ENCODE results near the gene GALNT8. TPM values are rescaled to one million over a fixed set of nuclear protein-coding genes. Genes with fewer than 3 reads are reported as not detected.

GALNT8 gene
- total and polyA plus RNA-seq, 5 experiments from 2014 or later, result 0.86 to 0.89 TPM; not detected in 3

DNA sequence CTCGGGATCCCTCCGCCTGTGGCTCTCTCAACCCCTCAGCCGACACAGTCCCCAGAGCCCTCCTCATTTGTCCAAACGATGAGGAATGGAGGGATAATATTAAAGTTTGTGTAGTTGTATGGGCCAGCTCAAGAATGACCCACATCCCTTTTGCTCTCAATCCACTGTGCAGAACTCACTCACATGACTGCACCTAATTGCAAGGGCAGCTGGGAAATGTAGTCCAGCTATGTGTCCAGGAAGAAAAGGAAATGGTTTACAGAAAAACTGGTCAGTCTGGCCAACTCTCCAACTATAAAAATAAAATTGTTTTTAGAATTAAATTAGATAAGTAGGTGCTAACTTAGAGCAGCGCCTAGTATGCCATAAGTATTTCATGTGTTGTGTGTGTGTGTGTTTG, 66.6 kb downstream of the GALNT8 start:
- H3K27me3 Mint-ChIP-seq, result peaks cover 8 to 23% (median 11%) of the 10 kb centered on the region in 5 donors
- peaks cover 0 to 21% (median 4%) of the 10 kb centered on the region in 9 donors for H3K9me3 Mint-ChIP-seq
- no peak overlapping the region for H3K27ac Mint-ChIP-seq
- no peak overlapping the region for H3K4me3 Mint-ChIP-seq
- DNase-seq, result no peak
- POLR2A ChIA-PET, result no interaction called here
- no peaks in the 10 kb centered on the region for H3K4me1 Mint-ChIP-seq
- no peak for ATAC-seq
- peaks cover 3 to 12% (median 3%) of the 10 kb centered on the region in 3 donors for H3K36me3 Mint-ChIP-seq

DNA sequence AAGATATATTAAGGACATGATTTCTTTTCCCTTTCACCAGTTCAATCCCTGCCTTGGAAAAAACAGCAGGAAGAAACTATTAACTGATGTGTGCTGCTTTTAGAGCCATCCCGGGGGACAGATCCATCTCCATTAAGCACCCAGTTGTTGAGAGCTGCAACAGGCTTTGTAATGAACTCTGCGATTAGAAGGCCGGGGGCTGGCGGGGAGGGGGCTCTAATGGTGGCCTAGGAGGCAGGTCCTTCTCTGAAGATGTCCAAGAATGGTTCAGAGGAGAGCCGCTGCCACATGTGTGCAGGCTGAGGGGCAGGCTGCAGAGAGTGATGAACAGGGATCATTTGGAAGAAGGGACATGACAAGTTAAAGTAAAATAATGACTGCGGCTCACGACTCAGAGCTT, 67.8 kb downstream of the GALNT8 start:
- ATAC-seq (no peak), DNase-seq (no peak)
- POLR2A ChIA-PET, result no interaction called here
- Mint-ChIP-seq H3K36me3 (peaks cover 2 to 12% (median 3%) of the 10 kb centered on the region in 3 donors), H3K4me1 (no peaks in the 10 kb centered on the region), H3K4me3 (no peak overlapping the region), H3K9me3 (peaks cover 0 to 21% (median 4%) of the 10 kb centered on the region in 9 donors), H3K27ac (peak overlapping the region in 1 of 10 donors; percentile 73), H3K27me3 (peaks cover 6 to 24% (median 9%) of the 10 kb centered on the region in 5 donors)

DNA sequence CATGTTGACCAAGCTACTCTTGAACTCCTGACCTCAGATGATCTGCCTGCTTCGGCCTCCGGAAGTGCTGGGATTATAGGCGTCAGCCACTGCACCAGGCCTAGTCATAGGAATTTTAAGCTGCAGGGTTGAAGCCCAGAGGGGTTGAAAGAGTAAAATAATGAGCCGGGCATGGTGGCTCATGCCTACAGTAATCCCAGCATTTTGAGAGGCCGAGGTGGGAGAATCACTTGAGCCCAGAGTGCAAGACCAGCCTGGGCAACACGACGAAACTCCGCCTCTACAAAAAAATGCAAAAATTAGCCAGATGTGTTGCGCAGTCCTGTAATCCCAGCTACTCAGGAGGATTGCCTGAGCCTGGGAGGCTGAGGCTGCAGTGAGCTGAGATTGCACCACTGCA, 69.6 kb downstream of the GALNT8 start:
- Mint-ChIP-seq H3K9me3 (peaks cover 0 to 13% (median 0%) of the 10 kb centered on the region in 9 donors), H3K4me3 (no peak overlapping the region), H3K36me3 (peaks cover 0 to 6% (median 0%) of the 10 kb centered on the region in 3 donors), H3K27me3 (peaks cover 3 to 28% (median 14%) of the 10 kb centered on the region in 5 donors), H3K27ac (no peak overlapping the region), H3K4me1 (no peaks in the 10 kb centered on the region)
- DNase-seq (no peak), ATAC-seq (no peak)
- POLR2A ChIA-PET, result no interaction called here

DNA sequence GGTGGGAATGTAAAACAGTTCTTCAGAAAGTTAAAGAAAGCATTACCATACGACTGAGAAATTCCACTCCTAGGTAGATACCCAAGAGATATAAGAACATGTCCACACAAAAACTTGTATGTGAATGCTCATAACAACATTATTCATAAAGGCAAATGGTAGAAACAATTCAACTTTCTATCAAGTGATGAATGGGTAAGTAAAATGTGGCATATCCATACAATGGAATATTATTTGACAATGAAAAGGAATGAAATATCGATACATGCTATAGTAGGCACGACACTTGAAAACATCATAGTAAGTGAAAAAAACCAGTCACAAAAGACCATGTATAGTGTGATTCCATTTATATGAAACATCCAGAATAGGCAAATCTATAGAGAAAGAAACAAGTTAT, 71.3 kb downstream of the GALNT8 start:
- Mint-ChIP-seq H3K9me3 (peaks cover 0 to 10% (median 0%) of the 10 kb centered on the region in 9 donors), H3K4me3 (no peak overlapping the region), H3K27ac (no peak overlapping the region), H3K27me3 (peaks cover 2 to 18% (median 8%) of the 10 kb centered on the region in 5 donors), H3K4me1 (no peaks in the 10 kb centered on the region), H3K36me3 (peaks cover 0 to 4% (median 0%) of the 10 kb centered on the region in 3 donors)
- DNase-seq (no peak), ATAC-seq (no peak)
- POLR2A ChIA-PET, result no interaction called here

DNA sequence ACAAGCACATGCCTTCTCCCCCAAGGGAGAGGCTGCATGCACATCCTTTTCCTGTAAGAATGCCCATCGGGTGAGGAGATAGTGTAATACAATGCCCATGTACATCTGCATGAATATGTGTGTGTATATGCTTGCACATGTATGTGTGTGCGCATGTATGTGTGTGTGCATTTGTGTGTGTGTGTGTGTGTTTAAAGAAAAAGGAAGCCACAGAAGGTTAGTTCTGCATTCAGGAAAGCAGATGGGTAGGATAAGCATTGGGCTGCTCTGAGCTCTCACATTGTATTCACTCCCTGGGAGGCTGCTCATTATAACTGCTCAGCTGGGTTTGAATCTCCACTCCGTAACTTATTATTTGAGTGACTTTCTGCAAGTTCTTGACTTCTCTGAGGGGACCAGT, 74.3 kb downstream of the GALNT8 start:
- Mint-ChIP-seq H3K27ac (no peak overlapping the region), H3K36me3 (no peaks in the 10 kb centered on the region)
- POLR2A ChIA-PET, result no interaction called here

DNA sequence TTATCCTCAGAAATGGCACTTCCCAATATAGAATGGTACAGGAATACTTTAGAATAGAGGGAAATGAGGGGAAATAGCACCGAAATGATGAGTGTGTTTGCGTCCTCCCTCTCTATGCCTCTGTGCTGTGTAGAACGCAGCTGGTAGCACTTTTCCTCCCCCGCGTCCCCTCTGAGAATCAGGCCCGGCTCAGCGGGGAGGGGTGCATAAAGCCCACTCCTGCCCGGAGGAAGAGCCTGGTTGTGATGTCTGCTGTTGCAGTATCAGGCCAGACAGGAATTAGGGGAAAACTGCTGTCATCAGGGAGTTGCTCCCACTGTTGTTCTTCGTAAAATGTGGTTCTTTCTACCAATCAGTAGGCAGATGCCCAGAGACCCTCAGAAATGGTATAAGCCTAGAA, 76.0 kb downstream of the GALNT8 start:
- H3K27me3 Mint-ChIP-seq, result peaks cover 12 to 31% (median 18%) of the 10 kb centered on the region in 5 donors
- ATAC-seq, result no peak
- DNase-seq, result no peak
- no peak overlapping the region for H3K4me3 Mint-ChIP-seq
- no peaks in the 10 kb centered on the region for H3K36me3 Mint-ChIP-seq
- POLR2A ChIA-PET, result no interaction called here
- H3K27ac Mint-ChIP-seq, result no peak overlapping the region
- no peaks in the 10 kb centered on the region for H3K4me1 Mint-ChIP-seq
- H3K9me3 Mint-ChIP-seq, result peaks cover 0 to 4% (median 0%) of the 10 kb centered on the region in 9 donors

More for the DNA sequence above, 74.3 kb downstream of the GALNT8 start:
- Mint-ChIP-seq H3K4me3 (no peak overlapping the region), H3K4me1 (no peaks in the 10 kb centered on the region), H3K27me3 (peaks cover 12 to 23% (median 20%) of the 10 kb centered on the region in 5 donors), H3K9me3 (peaks cover 0 to 10% (median 0%) of the 10 kb centered on the region in 9 donors)
- ATAC-seq (no peak), DNase-seq (no peak)

DNA sequence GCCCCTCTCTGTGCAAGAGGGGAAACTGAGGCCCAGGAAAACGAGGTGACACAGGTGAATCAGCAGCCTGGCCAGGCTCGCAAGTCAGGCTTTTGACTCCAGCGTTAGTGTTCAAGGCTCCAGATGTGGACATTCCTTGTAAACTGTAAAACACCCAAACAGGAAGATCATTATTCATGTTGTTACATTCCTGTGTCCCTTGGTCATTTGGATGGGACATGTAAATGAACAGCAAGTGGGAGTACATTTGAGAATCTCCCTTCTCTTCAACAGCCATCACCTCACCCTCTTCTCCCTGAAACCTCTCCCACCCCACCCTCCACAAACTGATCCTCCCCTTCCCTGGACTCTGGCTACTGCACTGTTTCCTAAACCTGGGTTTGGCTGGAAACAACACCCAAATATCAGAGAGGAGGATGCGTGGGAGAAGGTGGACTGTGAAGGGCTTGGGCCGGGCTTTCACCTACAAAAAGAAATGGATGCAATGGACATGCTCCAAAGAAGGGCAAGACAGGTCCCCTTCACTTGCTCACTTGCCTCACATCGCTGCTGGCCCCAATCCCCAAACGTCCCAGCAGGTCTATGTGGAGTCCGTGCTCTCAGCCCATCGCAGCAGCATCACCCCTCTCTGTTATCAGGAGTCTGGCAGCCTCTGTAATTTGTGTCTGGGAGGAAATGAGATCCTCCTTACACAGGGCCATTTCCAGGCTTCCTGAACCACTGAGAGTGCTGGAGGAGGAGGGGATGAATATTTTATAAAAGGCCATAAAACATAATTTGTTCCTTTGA, 76.7 kb downstream of the GALNT8 start:
- H3K4me1 Mint-ChIP-seq, result no peaks in the 10 kb centered on the region
- H3K4me3 Mint-ChIP-seq, result no peak overlapping the region
- peaks cover 12 to 31% (median 20%) of the 10 kb centered on the region in 5 donors for H3K27me3 Mint-ChIP-seq
- POLR2A ChIA-PET, result no interaction called here
- DNase-seq, result no peak
- H3K36me3 Mint-ChIP-seq, result no peaks in the 10 kb centered on the region
- no peak for ATAC-seq
- H3K27ac Mint-ChIP-seq, result no peak overlapping the region
- peaks cover 0 to 1% (median 0%) of the 10 kb centered on the region in 9 donors for H3K9me3 Mint-ChIP-seq

DNA sequence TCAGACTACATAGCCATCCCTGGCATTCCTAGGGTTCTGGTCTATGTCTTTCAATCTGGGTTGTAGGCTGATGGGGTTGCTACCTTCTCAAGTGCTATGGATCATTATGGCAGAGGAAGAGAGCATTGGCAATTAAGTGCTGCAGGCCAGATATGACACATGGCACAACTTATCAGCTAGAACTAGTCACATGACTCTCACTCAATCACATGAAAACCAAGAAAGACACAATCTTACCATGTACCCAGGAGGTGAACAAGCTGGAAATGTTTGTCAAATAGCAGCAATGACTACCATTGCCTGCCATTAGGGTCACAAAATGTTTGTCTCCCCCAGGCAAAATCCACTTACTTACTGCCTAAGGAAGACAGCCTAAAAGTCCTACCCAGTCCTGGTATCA, 80.4 kb downstream of the GALNT8 start:
- DNase-seq (no peak), ATAC-seq (no peak)
- H3K36me3 Mint-ChIP-seq, result no peaks in the 10 kb centered on the region
- no peak overlapping the region for H3K27ac Mint-ChIP-seq
- POLR2A ChIA-PET, result no interaction called here
- H3K4me3 Mint-ChIP-seq, result no peak overlapping the region
- no peaks in the 10 kb centered on the region for H3K4me1 Mint-ChIP-seq
- peaks cover 0 to 1% (median 0%) of the 10 kb centered on the region in 9 donors for H3K9me3 Mint-ChIP-seq
- H3K27me3 Mint-ChIP-seq, result peaks cover 14 to 51% (median 18%) of the 10 kb centered on the region in 5 donors

DNA sequence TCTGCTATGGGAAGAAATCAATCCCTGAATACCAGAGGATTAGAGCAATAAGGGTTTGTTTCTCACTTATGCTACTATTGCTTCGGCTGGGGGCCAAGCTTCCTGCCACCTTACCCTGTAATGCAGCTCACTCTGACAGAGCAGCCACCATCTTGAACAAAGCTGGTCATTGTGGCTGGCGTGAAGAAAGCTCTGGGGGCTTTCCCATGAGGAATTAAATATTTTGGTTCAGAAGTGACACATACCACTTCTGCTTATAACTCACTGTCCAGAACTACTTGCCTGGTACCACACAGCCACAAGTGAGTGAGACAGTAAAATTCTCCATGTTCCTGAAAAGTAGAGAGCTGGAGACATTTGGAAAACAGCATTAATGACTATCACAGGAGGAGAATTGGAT, 82.6 kb downstream of the GALNT8 start:
- POLR2A ChIA-PET, result no interaction called here
- H3K36me3 Mint-ChIP-seq, result no peaks in the 10 kb centered on the region
- H3K4me3 Mint-ChIP-seq, result no peak overlapping the region
- H3K4me1 Mint-ChIP-seq, result peaks cover 6 to 14% (median 14%) of the 10 kb centered on the region in 4 donors
- DNase-seq, result no peak
- peaks cover 17 to 52% (median 20%) of the 10 kb centered on the region in 5 donors for H3K27me3 Mint-ChIP-seq
- no peak overlapping the region for H3K27ac Mint-ChIP-seq
- peaks cover 0 to 1% (median 0%) of the 10 kb centered on the region in 9 donors for H3K9me3 Mint-ChIP-seq
- ATAC-seq, result no peak

DNA sequence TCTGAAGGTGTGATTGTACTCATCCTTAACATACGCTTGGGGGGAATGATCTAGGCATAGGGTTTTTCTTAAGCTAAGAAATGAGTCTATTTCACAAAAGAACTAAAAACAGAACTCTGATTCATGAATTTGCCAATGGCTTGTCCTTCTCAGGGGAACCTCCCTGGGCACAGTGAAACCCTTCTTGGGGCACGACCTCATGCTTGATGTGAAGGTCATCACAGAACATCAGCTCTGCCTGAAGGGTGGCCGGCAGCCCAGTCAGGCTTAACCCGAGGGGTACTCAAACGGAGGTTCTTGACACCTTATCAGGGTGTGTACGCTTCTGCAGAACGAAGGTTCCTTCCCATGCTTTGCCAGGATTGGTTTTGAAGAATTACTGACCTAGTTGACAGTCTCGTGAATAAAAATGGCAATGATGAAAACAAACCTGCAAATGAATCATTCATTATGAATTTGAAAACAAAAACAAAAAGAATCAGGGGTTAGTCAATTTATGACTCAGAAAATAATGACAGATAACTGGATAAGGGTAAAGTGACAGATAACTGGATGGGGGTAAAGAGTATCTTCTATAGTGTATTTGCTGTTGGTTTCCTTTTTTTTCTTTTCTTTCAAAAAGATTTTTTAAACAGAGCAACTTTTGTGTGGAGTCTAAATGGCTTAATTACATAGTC, 86.4 kb downstream of the GALNT8 start:
- peaks cover 22 to 64% (median 39%) of the 10 kb centered on the region in 5 donors for H3K27me3 Mint-ChIP-seq
- ATAC-seq (no peak), DNase-seq (no peak)
- H3K27ac Mint-ChIP-seq, result peak overlapping the region in 1 of 10 donors; percentile 43
- POLR2A ChIA-PET, result no interaction called here
- peaks cover 10 to 40% (median 28%) of the 10 kb centered on the region in 4 donors for H3K4me1 Mint-ChIP-seq
- no peaks in the 10 kb centered on the region for H3K9me3 Mint-ChIP-seq
- H3K36me3 Mint-ChIP-seq, result peaks cover 0 to under 1% (median 0%) of the 10 kb centered on the region in 3 donors
- H3K4me3 Mint-ChIP-seq, result peak overlapping the region in 2 of 10 donors; percentile 16 to 18

DNA sequence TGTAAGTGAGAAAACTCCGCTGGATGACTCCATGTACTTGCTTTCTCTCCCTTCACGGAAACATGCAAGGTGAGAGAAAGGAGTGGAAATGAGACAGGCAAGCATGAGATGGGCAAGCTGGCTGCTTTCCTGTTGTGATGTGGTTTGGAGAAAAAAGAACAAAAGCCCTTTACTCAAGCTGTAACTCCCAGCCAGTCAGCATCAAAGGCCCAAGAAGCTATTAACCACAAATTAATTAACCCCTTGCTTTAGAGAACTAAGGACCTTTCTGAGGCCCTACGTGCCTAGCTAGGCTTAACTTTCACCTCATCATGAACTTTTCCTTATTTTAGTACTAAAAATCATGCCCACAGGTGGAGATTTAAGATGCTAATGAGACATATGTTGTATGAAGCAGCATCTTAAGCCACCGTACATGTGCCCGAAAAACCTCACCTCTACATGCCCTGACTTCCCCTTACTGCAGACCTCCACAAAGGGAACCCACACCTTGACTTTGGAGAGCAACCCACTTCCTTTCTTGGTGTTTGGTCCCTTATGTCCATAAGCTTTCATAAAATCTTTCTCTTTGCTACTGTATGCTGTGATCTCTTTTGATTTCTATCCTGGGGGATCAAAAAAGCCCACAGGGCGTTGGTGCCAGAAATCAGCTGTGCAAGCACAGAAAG, 87.0 kb downstream of the GALNT8 start:
- H3K36me3 Mint-ChIP-seq, result peaks cover 0 to 2% (median 0%) of the 10 kb centered on the region in 3 donors
- DNase-seq (no peak), ATAC-seq (peak in 1 of 2 donors; percentile 43)
- H3K9me3 Mint-ChIP-seq, result no peaks in the 10 kb centered on the region
- POLR2A ChIA-PET, result no interaction called here
- peak overlapping the region in 6 of 10 donors; percentile 16 to 52 (median 34) for H3K4me3 Mint-ChIP-seq
- peaks cover 24 to 69% (median 44%) of the 10 kb centered on the region in 5 donors for H3K27me3 Mint-ChIP-seq
- H3K4me1 Mint-ChIP-seq, result peaks cover 11 to 41% (median 30%) of the 10 kb centered on the region in 4 donors
- peak overlapping the region in 1 of 10 donors; percentile 42 for H3K27ac Mint-ChIP-seq

DNA sequence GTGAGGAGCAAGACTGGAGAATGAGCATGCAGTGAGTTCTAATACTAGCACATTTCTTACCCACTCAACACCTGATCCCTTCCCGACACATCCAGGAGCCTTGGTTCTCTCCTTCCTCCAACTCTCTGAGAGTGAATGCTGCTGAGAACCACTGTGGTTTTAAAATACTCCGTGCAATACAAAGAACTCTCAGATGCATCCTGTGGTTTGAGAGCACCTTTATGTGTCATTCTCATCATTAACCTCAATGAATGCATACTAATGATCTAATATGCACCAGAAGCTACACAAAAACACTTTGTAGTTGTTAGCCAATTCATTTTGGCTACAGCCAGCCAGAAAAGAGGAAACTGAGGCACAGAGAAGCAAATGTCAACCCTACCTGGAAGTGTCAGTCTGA, 87.6 kb downstream of the GALNT8 start:
- peaks cover 0 to 2% (median 0%) of the 10 kb centered on the region in 3 donors for H3K36me3 Mint-ChIP-seq
- peaks cover 11 to 41% (median 30%) of the 10 kb centered on the region in 4 donors for H3K4me1 Mint-ChIP-seq
- POLR2A ChIA-PET, result no interaction called here

More for the DNA sequence above, 87.6 kb downstream of the GALNT8 start:
- no peak for DNase-seq
- Mint-ChIP-seq H3K27me3 (peaks cover 25 to 71% (median 44%) of the 10 kb centered on the region in 5 donors), H3K9me3 (no peaks in the 10 kb centered on the region), H3K27ac (peak overlapping the region in 2 of 10 donors; percentile 18 to 42), H3K4me3 (peak overlapping the region in 5 of 10 donors; percentile 16 to 44 (median 33))
- ATAC-seq, result no peak

Measured in naive thymus-derived CD8-positive, alpha-beta T cell (primary cell).